Right cardiac atrium (tissue), 5 donors: ENCODE measurements around the gene SMIM22. TPM values are rescaled to one million over a fixed set of nuclear protein-coding genes. Genes with fewer than 3 reads are reported as not detected.

Experiments used
- ATAC-seq, 2 donors: fragments of 200-7000 bp; cut with Tn5 transposase; one replicate each; pipeline versions ENCODE4 v1.8.0 to v1.9.1; 2020; ENCODE audit warnings: moderate library complexity in 2 of 2, mild to moderate bottlenecking in 1 of 2
- DNase-seq, 3 donors: peaks; one replicate each; pipeline ENCODE4 v3.0.0-alpha.2; 2020
- H3K27ac ChIP-seq: one replicate; pipeline ENCODE4 v1.5.1; 2013; ENCODE audit warnings: mild to moderate bottlenecking, low read length, control low read depth, moderate library complexity
- H3K27me3 ChIP-seq: one replicate; pipeline ENCODE4 v1.6.1; 2013; ENCODE audit not compliant: control insufficient read depth, insufficient read depth
- H3K4me1 ChIP-seq: one replicate; pipeline ENCODE4 v1.6.1; 2013; ENCODE audit warnings: low read length; ENCODE audit not compliant: control insufficient read depth, insufficient read depth
- H3K4me3 ChIP-seq: one replicate; pipeline ENCODE4 v1.5.1; 2013; ENCODE audit warnings: low read length, control low read depth
- H3K9me3 ChIP-seq: one replicate; pipeline ENCODE4 v1.6.1; 2013; ENCODE audit warnings: low read length; ENCODE audit not compliant: control insufficient read depth
- WGBS: extraction: QIAGEN DNeasy Blood & Tissue Kit; methylation state at CpG from one replicate; pipeline ENCODE4 v1.1.7; 2013; 5-methylcytosine and 5-hydroxymethylcytosine counted together
- intact Hi-C, 4 donors: fragments of 100-400 bp; cut with DNase I; formaldehyde crosslinking; loops; one replicate each; pipeline versions ENCODE4 v1.11.0 to v1.14.0; 2022 to 2023
- long read RNA-seq, 4 donors: library from polyadenylated mRNA; unstranded; transcript quantifications; one replicate each; pipeline ENCODE4 v2.0.0, GENCODE V29; 2020 to 2021
- polyA plus RNA-seq: library from polyadenylated mRNA; stranded (reverse); fragments of 200-250 nt; gene quantifications from one replicate; pipeline ENCODE4 v1.2.3, GENCODE V29; 2013
- total RNA-seq, 4 donors: library from RNA; stranded (reverse); fragmentation: NEBNext Ultra II Directional; extraction: Animal tissue kit (Norgen Biotek cat#: 25700); gene quantifications; one replicate each; pipeline ENCODE4 v1.2.1, GENCODE V29; 2021
- donor health status: healthy with polysubstance abuse.
- donor health status: DM: no; HTN: yes; CAD: no.
- donor health status: DM: no; HTN: no; CAD: no.
- donor health status: DM: no; HTN: yes; CAD: no; lungs with severe emphysema.
- donor health status: DM: yes; HTN: yes; CAD: no.

Gene SMIM22, protein sequence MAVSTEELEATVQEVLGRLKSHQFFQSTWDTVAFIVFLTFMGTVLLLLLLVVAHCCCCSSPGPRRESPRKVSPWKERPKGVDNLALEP
- total RNA-seq = not detected
- polyA plus RNA-seq = not detected
- long read RNA-seq, donor 1, partial matches to known transcripts = 0 of 3 reads
- long read RNA-seq, donor 1, other reads (novel, unspliced or antisense) = 0 of 3 reads
- long read RNA-seq, donor 2 = 0 reads
- long read RNA-seq, donor 3, partial matches to known transcripts = 0 of 3 reads
- long read RNA-seq, donor 3, other reads (novel, unspliced or antisense) = 0 of 3 reads
- long read RNA-seq, donor 4 = 0 reads

DNA sequence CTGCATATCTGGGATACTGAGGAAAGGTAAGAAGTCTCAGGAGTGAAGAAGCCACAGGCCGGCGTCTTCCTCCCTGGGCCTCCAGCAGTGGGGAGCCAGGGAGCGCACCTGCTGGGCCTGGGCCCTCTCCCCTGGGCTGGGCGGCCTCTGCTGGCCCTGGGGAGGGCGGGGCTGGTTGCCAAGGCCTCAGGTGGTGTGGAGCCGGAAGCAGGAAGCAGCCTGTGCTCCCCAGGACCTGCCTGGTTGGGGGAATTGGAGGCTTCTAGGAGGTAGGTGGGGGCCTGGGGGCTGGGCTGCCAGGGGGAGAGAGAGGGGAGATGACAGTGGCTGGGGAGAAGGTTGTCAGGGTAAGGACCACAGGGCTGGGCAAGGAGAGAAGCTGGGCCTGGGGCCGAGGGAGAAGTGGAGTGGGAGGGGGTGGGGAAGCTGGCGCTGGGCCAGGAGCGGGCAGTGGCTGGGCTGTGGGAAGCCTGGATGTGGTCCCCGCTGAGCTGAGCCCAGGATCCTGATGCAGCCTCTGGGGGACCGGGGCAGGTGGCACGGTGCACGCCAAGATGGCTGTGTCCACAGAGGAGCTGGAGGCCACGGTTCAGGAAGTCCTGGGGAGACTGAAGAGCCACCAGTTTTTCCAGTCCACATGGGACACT is at the start of gene SMIM22:
SMIM22 (plus strand) TSS at position 189 of the 647 bp plus-strand sequence; CDS start at position 555, 366 bp downstream.
- WGBS = 74% methylated on average over 14 of the region's 14 CpGs
- ATAC-seq (peak in 1 of 2 donors; percentile 25), DNase-seq (peak in 1 of 3 donors; percentile 61)
- Histone ChIP-seq H3K9me3 (no peaks in the 10 kb centered on the region), H3K27ac (no peak within 1 kb of the TSS), H3K4me3 (no peak within 1 kb of the TSS), H3K4me1 (no peaks in the 10 kb centered on the region), H3K27me3 (no peaks in the 10 kb centered on the region)
- intact Hi-C loops = no loop called here

GRCh38 chr16:4746215-4746614 is 49.0 kb upstream of the SMIM22 start:
- intact Hi-C loops = no loop called here
- ATAC-seq = no peak
- WGBS = 83% methylated on average over 8 of the region's 8 CpGs

GRCh38 chr16:4746991-4747574 is 48.1 kb upstream of the SMIM22 start:
- H3K4me1 ChIP-seq = no peaks in the 10 kb centered on the region
- no peaks in the 10 kb centered on the region for H3K27me3 ChIP-seq
- intact Hi-C loops = no loop called here
- H3K4me3 ChIP-seq = no peak overlapping the region
- H3K27ac ChIP-seq = no peak overlapping the region
- 49% methylated on average over 15 of the region's 15 CpGs for WGBS
- DNase-seq = peak in 2 of 3 donors; percentile 63 to 70
- H3K9me3 ChIP-seq = no peaks in the 10 kb centered on the region
- ATAC-seq = peak; percentile 3 to 12

More at GRCh38 chr16:4746215-4746614, 49.0 kb upstream of the SMIM22 start:
- peak in 1 of 3 donors; percentile 36 for DNase-seq
- Histone ChIP-seq H3K4me3 (no peak overlapping the region), H3K27ac (no peak overlapping the region), H3K9me3 (no peaks in the 10 kb centered on the region), H3K4me1 (no peaks in the 10 kb centered on the region), H3K27me3 (no peaks in the 10 kb centered on the region)

- 78% methylated on average over 14 of the region's 14 CpGs for WGBS
- no peak for ATAC-seq
- no peaks in the 10 kb centered on the region for H3K27me3 ChIP-seq
Measured at GRCh38 chr16:4747906-4748681, 47.1 kb upstream of the SMIM22 start.

GRCh38 chr16:4748682-4749411 is 46.3 kb upstream of the SMIM22 start:
- Histone ChIP-seq H3K4me1 (no peaks in the 10 kb centered on the region), H3K4me3 (no peak overlapping the region), H3K27ac (no peak overlapping the region), H3K9me3 (no peaks in the 10 kb centered on the region), H3K27me3 (no peaks in the 10 kb centered on the region)
- ATAC-seq (no peak), DNase-seq (peak in 2 of 3 donors; percentile 36 to 39)
- WGBS = 88% methylated on average over 16 of the region's 16 CpGs
- intact Hi-C loops = no loop called here

More at GRCh38 chr16:4747906-4748681, 47.1 kb upstream of the SMIM22 start:
- Histone ChIP-seq H3K4me3 (no peak overlapping the region), H3K4me1 (no peaks in the 10 kb centered on the region), H3K9me3 (no peaks in the 10 kb centered on the region), H3K27ac (no peak overlapping the region)
- intact Hi-C loops = no loop called here
- peak in 1 of 3 donors; percentile 1 for DNase-seq

GRCh38 chr16:4749700-4750257 is 45.4 kb upstream of the SMIM22 start:
- WGBS = 90% methylated on average over 10 of the region's 10 CpGs
- intact Hi-C loops = no loop called here
- H3K4me1 ChIP-seq = no peaks in the 10 kb centered on the region
- H3K4me3 ChIP-seq = no peak overlapping the region
- peak in 2 of 3 donors; percentile 6 to 40 for DNase-seq
- ATAC-seq = no peak
- H3K9me3 ChIP-seq = no peaks in the 10 kb centered on the region
- no peaks in the 10 kb centered on the region for H3K27me3 ChIP-seq
- H3K27ac ChIP-seq = no peak overlapping the region

- Histone ChIP-seq H3K27me3 (no peaks in the 10 kb centered on the region), H3K9me3 (no peaks in the 10 kb centered on the region), H3K27ac (no peak overlapping the region), H3K4me1 (no peaks in the 10 kb centered on the region), H3K4me3 (no peak overlapping the region)
- WGBS = 83% methylated on average over 8 of the region's 8 CpGs
- intact Hi-C loops = no loop called here
- ATAC-seq = no peak
- peak in 2 of 3 donors; percentile 15 to 36 for DNase-seq
Measured at GRCh38 chr16:4750896-4751295, 44.3 kb upstream of the SMIM22 start.

- WGBS = 96% methylated on average over 44 of the region's 44 CpGs
- Histone ChIP-seq H3K9me3 (no peaks in the 10 kb centered on the region), H3K4me3 (no peak overlapping the region), H3K4me1 (no peaks in the 10 kb centered on the region), H3K27ac (no peak overlapping the region), H3K27me3 (no peaks in the 10 kb centered on the region)
- peak in 1 of 2 donors; percentile 9 for ATAC-seq
- DNase-seq = peak in 2 of 3 donors; percentile 43 to 52
- intact Hi-C loops = no loop called here
Measured at GRCh38 chr16:4752351-4753100, 42.6 kb upstream of the SMIM22 start.

GRCh38 chr16:4753227-4753626 is 41.9 kb upstream of the SMIM22 start:
- Histone ChIP-seq H3K4me3 (no peak overlapping the region), H3K4me1 (no peaks in the 10 kb centered on the region), H3K27ac (no peak overlapping the region), H3K27me3 (no peaks in the 10 kb centered on the region), H3K9me3 (no peaks in the 10 kb centered on the region)
- intact Hi-C loops = no loop called here
- no peak for ATAC-seq
- peak in 2 of 3 donors; percentile 4 to 16 for DNase-seq
- WGBS = 95% methylated on average over 11 of the region's 11 CpGs
